Thyroid gland (tissue), 4 donors: ENCODE results near the gene HECW1.

Experiments
- POLR2A ChIP-seq, 2 donors: fragments of 450-650 bp; IDR thresholded peaks; one replicate each; pipeline ENCODE4 v1.6.1; 2017; ENCODE audit warnings: antibody characterized with exemption in 2 of 2, mild to moderate bottlenecking in 2 of 2, moderate library complexity in 1 of 2
- TF ChIP-seq, protein P1 (sequence below), 6 experiments: fragments of 200-600 bp in 3 of 6; fragments of 450-650 bp in 3 of 6; sonication (generic) in 3 of 6; IDR thresholded peaks; one replicate each; pipeline ENCODE4 v1.5.1; 2016 to 2019; ENCODE audit warnings: antibody characterized with exemption in 6 of 6, mild to moderate bottlenecking in 2 of 6, inconsistent platforms in 1 of 6, moderate library complexity in 1 of 6

DNA sequence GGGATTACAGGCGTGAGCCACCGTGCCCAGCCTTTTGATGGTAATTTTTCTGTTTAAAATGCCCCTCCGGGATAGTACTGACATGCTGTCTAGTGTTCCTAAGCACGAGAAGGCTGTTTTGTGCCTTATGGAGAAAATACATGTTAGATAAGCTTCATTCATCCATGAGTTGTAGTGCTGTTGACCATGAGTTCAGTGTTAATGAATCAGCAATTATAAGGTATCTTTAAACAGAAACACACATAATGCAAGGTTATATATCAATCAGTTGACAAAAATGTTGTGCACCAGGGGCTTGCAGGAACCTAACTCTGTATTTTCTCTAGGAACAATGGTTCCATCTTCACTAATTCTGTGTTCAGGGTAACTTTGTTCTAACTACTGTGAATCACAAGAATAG is 30.8 kb upstream of the HECW1 start:
- TF ChIP-seq, protein P1, sequence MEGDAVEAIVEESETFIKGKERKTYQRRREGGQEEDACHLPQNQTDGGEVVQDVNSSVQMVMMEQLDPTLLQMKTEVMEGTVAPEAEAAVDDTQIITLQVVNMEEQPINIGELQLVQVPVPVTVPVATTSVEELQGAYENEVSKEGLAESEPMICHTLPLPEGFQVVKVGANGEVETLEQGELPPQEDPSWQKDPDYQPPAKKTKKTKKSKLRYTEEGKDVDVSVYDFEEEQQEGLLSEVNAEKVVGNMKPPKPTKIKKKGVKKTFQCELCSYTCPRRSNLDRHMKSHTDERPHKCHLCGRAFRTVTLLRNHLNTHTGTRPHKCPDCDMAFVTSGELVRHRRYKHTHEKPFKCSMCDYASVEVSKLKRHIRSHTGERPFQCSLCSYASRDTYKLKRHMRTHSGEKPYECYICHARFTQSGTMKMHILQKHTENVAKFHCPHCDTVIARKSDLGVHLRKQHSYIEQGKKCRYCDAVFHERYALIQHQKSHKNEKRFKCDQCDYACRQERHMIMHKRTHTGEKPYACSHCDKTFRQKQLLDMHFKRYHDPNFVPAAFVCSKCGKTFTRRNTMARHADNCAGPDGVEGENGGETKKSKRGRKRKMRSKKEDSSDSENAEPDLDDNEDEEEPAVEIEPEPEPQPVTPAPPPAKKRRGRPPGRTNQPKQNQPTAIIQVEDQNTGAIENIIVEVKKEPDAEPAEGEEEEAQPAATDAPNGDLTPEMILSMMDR (IDR thresholded peaks at IDR 0.05), result no peak
- no peak for TF ChIP-seq POLR2A (IDR thresholded peaks at IDR 0.05)
